ENCODE results near the gene TNFAIP8L1.

Gene TNFAIP8L1

DNA sequence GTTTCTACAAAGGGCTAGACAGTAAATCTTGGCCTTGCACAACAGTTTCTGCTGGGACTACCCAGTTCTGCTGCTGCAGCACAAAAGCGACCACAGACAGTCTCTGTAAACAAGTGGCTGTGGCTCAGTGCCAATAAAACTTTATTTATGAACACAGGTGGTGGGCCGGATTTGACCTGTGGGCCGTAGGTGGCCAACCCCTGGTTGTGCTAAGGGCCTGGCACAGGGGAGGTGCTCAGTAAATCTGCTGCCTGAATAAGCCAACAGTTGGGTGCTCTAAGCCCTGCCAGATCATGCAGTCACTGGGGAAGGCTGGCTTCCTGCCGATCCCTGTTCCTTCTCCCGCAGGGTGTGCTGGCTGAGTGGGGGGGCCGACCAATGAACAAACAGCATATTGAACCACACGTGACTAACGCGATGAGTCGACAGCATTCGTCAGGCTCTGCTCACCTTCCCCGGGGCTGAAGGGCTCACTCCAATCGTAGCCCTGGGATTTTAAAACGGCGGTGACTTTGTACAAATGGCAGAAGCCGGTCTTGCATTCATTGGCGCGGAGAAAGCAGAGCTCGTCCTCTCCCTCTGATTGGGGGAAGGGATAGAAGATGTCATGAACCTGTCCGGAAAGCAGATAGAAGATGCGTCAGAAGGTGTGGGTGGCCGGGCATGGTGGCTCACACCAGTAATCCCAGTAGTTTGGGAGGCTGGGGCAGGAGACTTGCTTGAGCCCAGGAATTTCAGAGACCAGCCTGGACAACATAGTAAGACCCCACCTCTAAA is 55.1 kb downstream of the TNFAIP8L1 start:
- Histone ChIP-seq H3K9me3 (ENCODE audit: low read length) (no peaks in the 10 kb centered on the region), H2AFZ (ENCODE audit: low read length) (no peak overlapping the region), H3K4me2 (ENCODE audit: low read length) (no peak overlapping the region), H3K4me3 (ENCODE audit: low read depth, low read length, poor library complexity, severe bottlenecking) (no peak overlapping the region), H3K9me2 (ENCODE audit: low read depth, low read length) (no peaks in the 10 kb centered on the region), H3K27me3 (ENCODE audit: insufficient read depth, low read length) (no peaks in the 10 kb centered on the region), H3K36me3 (ENCODE audit: insufficient read depth, low read length) (peaks cover 71% of the 10 kb centered on the region), H3K4me1 (ENCODE audit: insufficient read depth, low read length, severe bottlenecking) (no peaks in the 10 kb centered on the region), H3K9ac (ENCODE audit: low read length) (no peak overlapping the region), H3K79me2 (ENCODE audit: insufficient read depth, low read length) (no peaks in the 10 kb centered on the region), H3F3A (ENCODE audit: insufficient read depth, low read length) (no peaks in the 10 kb centered on the region), H4K20me1 (ENCODE audit: insufficient read depth, low read length) (no peaks in the 10 kb centered on the region), H3K27ac (ENCODE audit: low read depth, low read length, poor library complexity, severe bottlenecking) (no peak overlapping the region)
- no peak for TF ChIP-seq EZH2 (IDR thresholded peaks at IDR 0.05; ENCODE audit: borderline replicate concordance, low read length)
- TF ChIP-seq, protein P1, sequence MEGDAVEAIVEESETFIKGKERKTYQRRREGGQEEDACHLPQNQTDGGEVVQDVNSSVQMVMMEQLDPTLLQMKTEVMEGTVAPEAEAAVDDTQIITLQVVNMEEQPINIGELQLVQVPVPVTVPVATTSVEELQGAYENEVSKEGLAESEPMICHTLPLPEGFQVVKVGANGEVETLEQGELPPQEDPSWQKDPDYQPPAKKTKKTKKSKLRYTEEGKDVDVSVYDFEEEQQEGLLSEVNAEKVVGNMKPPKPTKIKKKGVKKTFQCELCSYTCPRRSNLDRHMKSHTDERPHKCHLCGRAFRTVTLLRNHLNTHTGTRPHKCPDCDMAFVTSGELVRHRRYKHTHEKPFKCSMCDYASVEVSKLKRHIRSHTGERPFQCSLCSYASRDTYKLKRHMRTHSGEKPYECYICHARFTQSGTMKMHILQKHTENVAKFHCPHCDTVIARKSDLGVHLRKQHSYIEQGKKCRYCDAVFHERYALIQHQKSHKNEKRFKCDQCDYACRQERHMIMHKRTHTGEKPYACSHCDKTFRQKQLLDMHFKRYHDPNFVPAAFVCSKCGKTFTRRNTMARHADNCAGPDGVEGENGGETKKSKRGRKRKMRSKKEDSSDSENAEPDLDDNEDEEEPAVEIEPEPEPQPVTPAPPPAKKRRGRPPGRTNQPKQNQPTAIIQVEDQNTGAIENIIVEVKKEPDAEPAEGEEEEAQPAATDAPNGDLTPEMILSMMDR (IDR thresholded peaks at IDR 0.05; ENCODE audit: low read length): no peak

DNA sequence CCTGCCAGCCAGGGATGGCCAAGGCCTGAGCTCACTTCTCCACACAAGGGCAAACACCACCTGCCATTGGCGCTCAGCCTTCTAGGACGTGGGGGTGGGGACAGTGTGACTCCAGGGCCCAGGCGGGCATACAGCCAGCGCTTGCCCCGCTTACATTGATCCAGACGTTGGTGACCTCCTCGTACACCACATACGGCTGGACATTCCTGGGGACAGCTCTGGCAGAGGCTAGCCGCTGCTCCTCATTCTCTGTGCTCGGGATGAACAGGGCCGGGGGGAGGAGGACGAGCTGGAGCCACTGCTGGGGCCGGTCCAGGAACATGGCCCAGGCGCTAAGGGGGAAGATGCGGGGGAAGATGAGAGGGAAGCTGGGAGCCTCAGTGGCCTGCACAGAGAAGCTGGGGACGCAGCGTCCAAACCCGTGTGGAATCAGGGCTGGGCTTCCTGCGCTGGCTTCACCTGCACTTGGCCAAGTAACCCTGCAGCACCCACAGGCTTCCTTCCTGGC is 56.0 kb downstream of the TNFAIP8L1 start:
- H2AFZ ChIP-seq (ENCODE audit: low read length): no peak overlapping the region

DNA sequence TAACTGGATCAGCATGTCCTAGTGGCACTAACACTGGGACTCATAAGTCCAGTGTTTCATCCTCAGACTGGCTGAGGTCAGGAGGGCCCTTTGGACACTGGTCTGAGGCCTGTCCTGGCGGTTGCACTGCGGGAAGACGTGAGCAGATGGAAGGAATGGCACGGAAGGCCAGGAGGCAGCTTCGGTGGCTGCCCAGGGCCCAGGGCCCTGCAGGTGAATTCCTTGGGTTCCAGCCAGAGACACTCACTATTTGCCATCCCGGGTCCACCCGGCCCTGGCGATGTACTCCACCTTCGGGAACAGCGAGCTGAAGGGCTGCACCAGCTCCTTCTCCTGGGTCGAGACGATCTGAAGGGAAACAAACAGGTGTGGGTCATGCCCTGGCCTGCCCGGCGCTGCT is 58.0 kb downstream of the TNFAIP8L1 start:
- Histone ChIP-seq H3K4me2 (ENCODE audit: low read length) (no peak overlapping the region), H4K20me1 (ENCODE audit: insufficient read depth, low read length) (no peaks in the 10 kb centered on the region), H3K36me3 (ENCODE audit: insufficient read depth, low read length) (peaks cover 80% of the 10 kb centered on the region), H2AFZ (ENCODE audit: low read length) (no peak overlapping the region), H3K4me1 (ENCODE audit: insufficient read depth, low read length, severe bottlenecking) (no peaks in the 10 kb centered on the region), H3K9ac (ENCODE audit: low read length) (no peak overlapping the region), H3K9me3 (ENCODE audit: low read length) (no peaks in the 10 kb centered on the region), H3K27ac (ENCODE audit: low read depth, low read length, poor library complexity, severe bottlenecking) (no peak overlapping the region), H3K79me2 (ENCODE audit: insufficient read depth, low read length) (no peaks in the 10 kb centered on the region), H3K27me3 (ENCODE audit: insufficient read depth, low read length) (no peaks in the 10 kb centered on the region), H3F3A (ENCODE audit: insufficient read depth, low read length) (no peaks in the 10 kb centered on the region), H3K4me3 (ENCODE audit: low read depth, low read length, poor library complexity, severe bottlenecking) (no peak overlapping the region), H3K9me2 (ENCODE audit: low read depth, low read length) (no peaks in the 10 kb centered on the region)
- TF ChIP-seq EZH2 (IDR thresholded peaks at IDR 0.05; ENCODE audit: borderline replicate concordance, low read length): no peak
- TF ChIP-seq, protein P1 (IDR thresholded peaks at IDR 0.05; ENCODE audit: low read length): no peak

More for the DNA sequence above, 56.0 kb downstream of the TNFAIP8L1 start:
- H4K20me1 ChIP-seq (ENCODE audit: insufficient read depth, low read length): no peaks in the 10 kb centered on the region
- peaks cover 71% of the 10 kb centered on the region for H3K36me3 ChIP-seq (ENCODE audit: insufficient read depth, low read length)
- H3K9me2 ChIP-seq (ENCODE audit: low read depth, low read length): no peaks in the 10 kb centered on the region
- H3K4me3 ChIP-seq (ENCODE audit: low read depth, low read length, poor library complexity, severe bottlenecking): no peak overlapping the region
- TF ChIP-seq EZH2 (IDR thresholded peaks at IDR 0.05; ENCODE audit: borderline replicate concordance, low read length): no peak
- TF ChIP-seq, protein P1 (IDR thresholded peaks at IDR 0.05; ENCODE audit: low read length): no peak
- no peaks in the 10 kb centered on the region for H3K9me3 ChIP-seq (ENCODE audit: low read length)
- H3K4me2 ChIP-seq (ENCODE audit: low read length): no peak overlapping the region
- H3K79me2 ChIP-seq (ENCODE audit: insufficient read depth, low read length): no peaks in the 10 kb centered on the region
- no peaks in the 10 kb centered on the region for H3F3A ChIP-seq (ENCODE audit: insufficient read depth, low read length)
- no peaks in the 10 kb centered on the region for H3K27me3 ChIP-seq (ENCODE audit: insufficient read depth, low read length)
- no peaks in the 10 kb centered on the region for H3K4me1 ChIP-seq (ENCODE audit: insufficient read depth, low read length, severe bottlenecking)
- no peak overlapping the region for H3K9ac ChIP-seq (ENCODE audit: low read length)
- no peak overlapping the region for H3K27ac ChIP-seq (ENCODE audit: low read depth, low read length, poor library complexity, severe bottlenecking)

Data from OCI-LY1 (cell line).